Activated naive CD4-positive, alpha-beta T cell treated with anti-CD3 and anti-CD28 coated beads, Interleukin-2, amount 10 ng/mL, durations not matched to agents 7 days and 5 days (primary cell): ENCODE measurements around the gene RECK.
"Not testable (repeated sequence)": the region's sequence is repeated elsewhere in the genome, so short reads cannot be mapped to it uniquely, and the experiment has no call there.

Experiments used
- CTCF ChIA-PET: fragments of 350-600 bp; sonication (Branson Sonifier 250); formaldehyde crosslinking; loops from one replicate; lab custom pipeline; 2021; ENCODE audit warnings: antibody characterized with exemption; lab: Charles Lee
- DNase-seq: peaks from one replicate; pipeline ENCODE4 v3.0.0-alpha.2; 2020
- H3K27ac Mint-ChIP-seq: one replicate; pipeline ENCODE4 v1.8.0; 2021; ENCODE audit warnings: mild to moderate bottlenecking, moderate library complexity, mixed read lengths
- H3K27me3 Mint-ChIP-seq: one replicate; pipeline ENCODE4 v1.8.0; 2021; ENCODE audit warnings: mild to moderate bottlenecking, mixed read lengths
- H3K36me3 Mint-ChIP-seq: one replicate; pipeline ENCODE4 v1.8.0; 2021; ENCODE audit warnings: mixed read lengths
- H3K4me1 Mint-ChIP-seq: one replicate; pipeline ENCODE4 v1.8.0; 2021; ENCODE audit warnings: mixed read lengths
- H3K4me3 Mint-ChIP-seq: one replicate; pipeline ENCODE4 v1.8.0; 2021; ENCODE audit warnings: mild to moderate bottlenecking, moderate library complexity, mixed read lengths
- H3K9me3 Mint-ChIP-seq: one replicate; pipeline ENCODE4 v1.8.0; 2021; ENCODE audit warnings: mixed read lengths

Gene RECK

GRCh38 chr9:36036780-36037548 lies at the start of gene RECK:
Gene RECK, plus strand, starts transcription at chr9:36036913. Its CDS starts 86 bp downstream, at chr9:36036999.
- peak; percentile 91 for DNase-seq
- Mint-ChIP-seq H3K4me1 (peaks cover 40% of the 10 kb centered on the region), H3K9me3 (no peaks in the 10 kb centered on the region), H3K27ac (peak within 1 kb of the TSS; percentile 71), H3K27me3 (peaks cover 36% of the 10 kb centered on the region), H3K36me3 (no peaks in the 10 kb centered on the region), H3K4me3 (peak within 1 kb of the TSS; percentile 85)
- CTCF ChIA-PET = interaction anchor here (1.0 to 1.2 kb wide), 2 partner anchors 13 to 68 kb away, joined by 3 to 5 read pairs; no protein-coding TSS in a partner anchor

- H3K4me1 Mint-ChIP-seq = no peaks in the 10 kb centered on the region
- no peak overlapping the region for H3K27ac Mint-ChIP-seq
- H3K4me3 Mint-ChIP-seq = no peak overlapping the region
These were observed 46.6 kb upstream of the RECK start for GRCh38 chr9:35990155-35990554.

GRCh38 chr9:35993136-35993535 lies 43.6 kb upstream of the RECK start:
- H3K27ac Mint-ChIP-seq, H3K4me1 Mint-ChIP-seq, CTCF ChIA-PET, DNase-seq, H3K36me3 Mint-ChIP-seq, H3K9me3 Mint-ChIP-seq, H3K4me3 Mint-ChIP-seq: not testable (repeated sequence)
- H3K27me3 Mint-ChIP-seq = peaks cover 43% of the 10 kb centered on the region

More at GRCh38 chr9:35990155-35990554, 46.6 kb upstream of the RECK start:
- CTCF ChIA-PET = no interaction called here
- no peak for DNase-seq
- peaks cover 43% of the 10 kb centered on the region for H3K27me3 Mint-ChIP-seq
- no peaks in the 10 kb centered on the region for H3K36me3 Mint-ChIP-seq
- no peaks in the 10 kb centered on the region for H3K9me3 Mint-ChIP-seq

- Mint-ChIP-seq H3K4me1 (no peaks in the 10 kb centered on the region), H3K36me3 (no peaks in the 10 kb centered on the region), H3K4me3 (no peak overlapping the region), H3K27me3 (peaks cover 43% of the 10 kb centered on the region), H3K27ac (no peak overlapping the region), H3K9me3 (peaks cover 3% of the 10 kb centered on the region)
- no peak for DNase-seq
- CTCF ChIA-PET = interaction anchor here (0.9 kb wide), 1 partner anchor 16 kb away, joined by 3 read pairs; no protein-coding TSS in a partner anchor
These were observed 42.6 kb upstream of the RECK start for GRCh38 chr9:35993976-35994720.

GRCh38 chr9:35994959-35995358 lies 41.8 kb upstream of the RECK start:
- Mint-ChIP-seq H3K9me3 (peaks cover 3% of the 10 kb centered on the region), H3K4me3 (no peak overlapping the region), H3K4me1 (no peaks in the 10 kb centered on the region), H3K36me3 (no peaks in the 10 kb centered on the region), H3K27me3 (peaks cover 45% of the 10 kb centered on the region), H3K27ac (no peak overlapping the region)
- DNase-seq = no peak
- CTCF ChIA-PET = interaction anchor here (0.9 to 1.1 kb wide), 3 partner anchors 15 to 40 kb away, joined by 3 read pairs; no protein-coding TSS in a partner anchor

GRCh38 chr9:35996358-35996970 lies 40.2 kb upstream of the RECK start:
- CTCF ChIA-PET = interaction anchor here (0.8 to 1.1 kb wide), 3 partner anchors 11 to 93 kb away, joined by 3 read pairs; no protein-coding TSS in a partner anchor

GRCh38 chr9:35997016-35997415 lies 39.7 kb upstream of the RECK start:
- H3K36me3 Mint-ChIP-seq, H3K9me3 Mint-ChIP-seq, H3K4me1 Mint-ChIP-seq, H3K27ac Mint-ChIP-seq, H3K4me3 Mint-ChIP-seq, DNase-seq: not testable (repeated sequence)
- H3K27me3 Mint-ChIP-seq = peaks cover 45% of the 10 kb centered on the region
- CTCF ChIA-PET = interaction anchor here (1.0 to 1.1 kb wide), 2 partner anchors 10 to 94 kb away, joined by 3 read pairs; no protein-coding TSS in a partner anchor

More at GRCh38 chr9:35996358-35996970, 40.2 kb upstream of the RECK start:
- H3K27me3 Mint-ChIP-seq = peaks cover 48% of the 10 kb centered on the region
- no peak overlapping the region for H3K4me3 Mint-ChIP-seq
- no peak overlapping the region for H3K27ac Mint-ChIP-seq
- no peaks in the 10 kb centered on the region for H3K4me1 Mint-ChIP-seq
- no peaks in the 10 kb centered on the region for H3K36me3 Mint-ChIP-seq
- H3K9me3 Mint-ChIP-seq = peaks cover 3% of the 10 kb centered on the region
- no peak for DNase-seq

- CTCF ChIA-PET = no interaction called here
- Mint-ChIP-seq H3K27ac (no peak overlapping the region), H3K9me3 (peaks cover 3% of the 10 kb centered on the region), H3K36me3 (no peaks in the 10 kb centered on the region), H3K4me3 (no peak overlapping the region), H3K4me1 (no peaks in the 10 kb centered on the region), H3K27me3 (peaks cover 52% of the 10 kb centered on the region)
- DNase-seq = no peak
These were observed 38.4 kb upstream of the RECK start for GRCh38 chr9:35998333-35998732.

- peaks cover 17% of the 10 kb centered on the region for H3K4me1 Mint-ChIP-seq
- CTCF ChIA-PET = interaction anchor here (1.8 to 6.2 kb wide), 2 partner anchors 15 to 53 kb away, joined by 5 to 87 read pairs; no protein-coding TSS in a partner anchor
- H3K27ac Mint-ChIP-seq = no peak overlapping the region
- no peak for DNase-seq
- H3K9me3 Mint-ChIP-seq = peaks cover 4% of the 10 kb centered on the region
- no peak overlapping the region for H3K4me3 Mint-ChIP-seq
- H3K27me3 Mint-ChIP-seq = peaks cover 55% of the 10 kb centered on the region
- no peaks in the 10 kb centered on the region for H3K36me3 Mint-ChIP-seq
These were observed 30.8 kb upstream of the RECK start for GRCh38 chr9:36005891-36006290.

GRCh38 chr9:36006549-36007315 lies 30.0 kb upstream of the RECK start:
- Mint-ChIP-seq H3K4me3 (no peak overlapping the region), H3K27me3 (peaks cover 59% of the 10 kb centered on the region)
- no peak for DNase-seq

GRCh38 chr9:36007316-36007708 lies 29.4 kb upstream of the RECK start:
- Mint-ChIP-seq H3K27me3 (peaks cover 58% of the 10 kb centered on the region), H3K4me1 (peaks cover 17% of the 10 kb centered on the region), H3K36me3 (no peaks in the 10 kb centered on the region), H3K9me3 (peaks cover 4% of the 10 kb centered on the region), H3K4me3 (no peak overlapping the region), H3K27ac (no peak overlapping the region)
- CTCF ChIA-PET = interaction anchor here (0.7 to 6.2 kb wide), 17 partner anchors 9 to 752 kb away, joined by 3 to 87 read pairs (median 4); partner anchors contain the start of gene CLTA
- no peak for DNase-seq

More at GRCh38 chr9:36006549-36007315, 30.0 kb upstream of the RECK start:
- peaks cover 17% of the 10 kb centered on the region for H3K4me1 Mint-ChIP-seq
- H3K36me3 Mint-ChIP-seq = no peaks in the 10 kb centered on the region
- CTCF ChIA-PET = interaction anchor here (0.7 to 6.2 kb wide), 16 partner anchors 10 to 753 kb away, joined by 3 to 87 read pairs (median 4); partner anchors contain the start of gene CLTA
- no peak overlapping the region for H3K27ac Mint-ChIP-seq
- H3K9me3 Mint-ChIP-seq = peaks cover 4% of the 10 kb centered on the region

GRCh38 chr9:36007852-36008251 lies 28.9 kb upstream of the RECK start:
- peaks cover 4% of the 10 kb centered on the region for H3K9me3 Mint-ChIP-seq
- peaks cover 53% of the 10 kb centered on the region for H3K27me3 Mint-ChIP-seq

GRCh38 chr9:36008774-36009300 lies 27.9 kb upstream of the RECK start:
- H3K27me3 Mint-ChIP-seq = peaks cover 50% of the 10 kb centered on the region
- no peak overlapping the region for H3K27ac Mint-ChIP-seq
- peaks cover 4% of the 10 kb centered on the region for H3K9me3 Mint-ChIP-seq
- CTCF ChIA-PET = interaction anchor here (0.7 to 6.2 kb wide), 25 partner anchors 8 to 272 kb away, joined by 3 to 87 read pairs (median 3); partner anchors contain the start of gene CLTA
- no peaks in the 10 kb centered on the region for H3K36me3 Mint-ChIP-seq
- H3K4me3 Mint-ChIP-seq = no peak overlapping the region
- H3K4me1 Mint-ChIP-seq = peaks cover 17% of the 10 kb centered on the region
- DNase-seq = peak; percentile 74

More at GRCh38 chr9:36007852-36008251, 28.9 kb upstream of the RECK start:
- Mint-ChIP-seq H3K4me1 (peaks cover 17% of the 10 kb centered on the region), H3K36me3 (no peaks in the 10 kb centered on the region), H3K27ac (no peak overlapping the region), H3K4me3 (no peak overlapping the region)
- CTCF ChIA-PET = interaction anchor here (0.7 to 6.2 kb wide), 29 partner anchors 8 to 752 kb away, joined by 3 to 87 read pairs (median 3); partner anchors contain the start of gene CLTA
- no peak for DNase-seq
